ENCODE data around the gene PARVA.

GRCh38 chr11:12429155-12429554, 51.8 kb downstream of the PARVA start:
- TF ChIP-seq POLR2A (IDR thresholded peaks at IDR 0.05) (no peak), CTCF (IDR thresholded peaks at IDR 0.05) (no peak)

Data from body of pancreas (tissue), 4 donors.